ENCODE results near the gene USP34. TPM values are rescaled to one million over a fixed set of nuclear protein-coding genes. Genes with fewer than 3 reads are reported as not detected.
"Not testable (repeated sequence)": the region's sequence is repeated elsewhere in the genome, so short reads cannot be mapped to it uniquely, and the experiment has no call there.

USP34 gene
- total and polyA plus RNA-seq, 9 of the 15 experiments (the other 6 are each of a cell fraction or from before 2014, with no cell fraction given), result 19.8 to 108 (median 67.8) TPM

DNA sequence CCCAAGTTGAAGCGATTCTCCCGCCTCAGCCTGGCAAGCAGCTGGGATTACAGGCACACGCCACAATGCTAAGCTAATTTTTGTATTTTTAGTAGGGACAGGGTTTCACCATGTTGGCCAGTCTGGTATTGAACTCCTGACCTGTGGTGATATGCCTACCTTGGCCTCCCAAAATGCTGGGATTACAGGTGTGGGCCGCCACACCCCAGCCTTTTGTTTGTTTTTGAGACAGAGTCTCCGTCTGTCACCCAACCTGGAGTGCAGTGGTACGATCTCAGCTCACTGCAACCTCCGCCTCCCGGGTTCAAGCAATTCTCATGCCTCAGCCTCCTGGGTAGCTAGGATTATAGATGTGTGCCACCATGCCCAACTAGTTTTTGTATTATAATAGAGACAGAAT, 15.9 kb downstream of the USP34 start:
- H3K4me1 ChIP-seq (replicated peaks in 1 of 2; ENCODE audit: control insufficient read depth in 2 of 2, insufficient read depth in 2 of 2, low read length in 2 of 2); H3K4me2 ChIP-seq (ENCODE audit: insufficient read depth, low read length); H3K27me3 ChIP-seq (ENCODE audit: control insufficient read depth in 2 of 2, insufficient read depth in 2 of 2, low read length in 2 of 2); H3K9me3 ChIP-seq (replicated peaks; ENCODE audit: control insufficient read depth, insufficient read depth, low read depth, low read length); CTCF ChIA-PET (ENCODE audit: low intra/inter-chr PET ratio); H3K4me3 ChIP-seq; H3K9me1 ChIP-seq (ENCODE audit: control insufficient read depth, insufficient read depth, low read length); in situ Hi-C loops (cut with MboI); BruUV-seq (replicated peaks); H3K27ac ChIP-seq (ENCODE audit: extremely low read depth, low read depth, low read length); DNase-seq (ENCODE audit: extremely low read depth in 1 of 4, low spot score in 3 of 4); ATAC-seq; FAIRE-seq; H2AFZ ChIP-seq (ENCODE audit: low read depth, low read length); H4K20me1 ChIP-seq (replicated peaks; ENCODE audit: control insufficient read depth, insufficient read depth, low read length); intact Hi-C loops (cut with micrococcal nuclease): not testable (repeated sequence)
- POLR2A ChIA-PET, result interaction anchor here (0.6 kb wide), 1 partner anchor 389 kb away, joined by 3 read pairs; no protein-coding TSS in a partner anchor
- H3K79me2 ChIP-seq (ENCODE audit: control insufficient read depth, insufficient read depth, low read length), result peaks cover 97% of the 10 kb centered on the region
- 0 out of 4 replicates have a peak overlapping the region, but pooled peaks of 1 of the 2 experiments have one; percentile 20 for H3K9ac ChIP-seq (ENCODE audit: insufficient read depth in 1 of 2, low read depth in 2 of 2, low read length in 2 of 2)
- peaks cover 19% of the 10 kb centered on the region for H3K36me3 ChIP-seq (ENCODE audit: control insufficient read depth, insufficient read depth, low read length)
- 94% methylated on average over 8 of the region's 8 CpGs for WGBS (ENCODE audit: insufficient coverage, low coverage, missing lambda C conversion rate)

DNA sequence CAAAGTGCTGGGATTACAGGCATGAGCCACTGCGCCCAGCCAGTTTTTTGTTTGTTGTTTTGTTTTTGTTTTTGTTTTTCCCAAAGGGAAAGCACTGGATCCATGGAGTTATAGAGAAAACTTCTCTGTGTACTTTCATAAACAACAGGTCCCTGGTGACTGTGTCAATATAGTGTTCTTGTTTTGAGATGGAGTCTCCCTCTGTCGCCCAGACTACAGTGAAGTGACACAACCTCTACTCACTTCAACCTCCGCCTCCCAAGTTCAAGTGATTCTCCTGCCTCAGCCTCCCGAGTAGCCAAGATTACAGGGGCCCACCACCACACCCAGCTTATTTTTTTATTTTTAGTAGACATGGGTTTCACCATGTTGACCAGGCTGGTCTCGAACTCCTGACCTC, 16.5 kb downstream of the USP34 start:
- no peak overlapping the region for H2AFZ ChIP-seq (ENCODE audit: low read depth, low read length)
- no peak overlapping the region for H3K9ac ChIP-seq (ENCODE audit: insufficient read depth in 1 of 2, low read depth in 2 of 2, low read length in 2 of 2)
- no peaks in the 10 kb centered on the region for H3K27me3 ChIP-seq (ENCODE audit: control insufficient read depth in 2 of 2, insufficient read depth in 2 of 2, low read length in 2 of 2)
- FAIRE-seq, result no peak
- POLR2A ChIA-PET, result interaction anchor here (1.3 kb wide), 1 partner anchor 13 kb away, joined by 5 read pairs; no protein-coding TSS in a partner anchor
- H3K4me3 ChIP-seq, result no peak overlapping the region
- peaks cover 17% of the 10 kb centered on the region for H3K36me3 ChIP-seq (ENCODE audit: control insufficient read depth, insufficient read depth, low read length)
- DNase-seq (ENCODE audit: extremely low read depth in 1 of 4, low spot score in 3 of 4), result no peak
- H3K4me2 ChIP-seq (ENCODE audit: insufficient read depth, low read length), result no peak overlapping the region
- no TSS peak for BruUV-seq (replicated peaks)
- no peaks in the 10 kb centered on the region for H3K9me1 ChIP-seq (ENCODE audit: control insufficient read depth, insufficient read depth, low read length)
- CTCF ChIA-PET (ENCODE audit: low intra/inter-chr PET ratio), result no interaction called here
- no peaks in the 10 kb centered on the region for H4K20me1 ChIP-seq (replicated peaks; ENCODE audit: control insufficient read depth, insufficient read depth, low read length)
- H3K4me1 ChIP-seq (replicated peaks in 1 of 2; ENCODE audit: control insufficient read depth in 2 of 2, insufficient read depth in 2 of 2, low read length in 2 of 2), result peaks cover 6 to 7% of the 10 kb centered on the region in 2 experiments; a peak in 3 of 5 replicates
- peaks cover 97% of the 10 kb centered on the region for H3K79me2 ChIP-seq (ENCODE audit: control insufficient read depth, insufficient read depth, low read length)
- in situ Hi-C loops (cut with MboI) (no loop called here), intact Hi-C loops (cut with micrococcal nuclease) (no loop called here)
- WGBS (ENCODE audit: insufficient coverage, low coverage, missing lambda C conversion rate), result 85% methylated on average over 5 of the region's 5 CpGs
- no peak for ATAC-seq
- no peaks in the 10 kb centered on the region for H3K9me3 ChIP-seq (replicated peaks; ENCODE audit: control insufficient read depth, insufficient read depth, low read depth, low read length)
- H3K27ac ChIP-seq (ENCODE audit: extremely low read depth, low read depth, low read length), result no peak overlapping the region
- TF ChIP-seq ZNF668 (CRISPR knock-in tag; IDR thresholded peaks at IDR 0.05), result no peak
- TF ChIP-seq IRF2 (CRISPR knock-in tag; IDR thresholded peaks at IDR 0.05), result no peak
- no peak for TF ChIP-seq BCL6 (CRISPR knock-in tag; IDR thresholded peaks at IDR 0.05)
- no peak for TF ChIP-seq ZBTB8A (IDR thresholded peaks at IDR 0.05; ENCODE audit: partially characterized antibody)
- no peak for TF ChIP-seq OTX1 (CRISPR knock-in tag; IDR thresholded peaks at IDR 0.05)
- no peak for TF ChIP-seq ZNF316 (IDR thresholded peaks at IDR 0.05)
- no peak for TF ChIP-seq MTA3 (IDR thresholded peaks at IDR 0.05; ENCODE audit: borderline replicate concordance)
- TF ChIP-seq, protein P1, sequence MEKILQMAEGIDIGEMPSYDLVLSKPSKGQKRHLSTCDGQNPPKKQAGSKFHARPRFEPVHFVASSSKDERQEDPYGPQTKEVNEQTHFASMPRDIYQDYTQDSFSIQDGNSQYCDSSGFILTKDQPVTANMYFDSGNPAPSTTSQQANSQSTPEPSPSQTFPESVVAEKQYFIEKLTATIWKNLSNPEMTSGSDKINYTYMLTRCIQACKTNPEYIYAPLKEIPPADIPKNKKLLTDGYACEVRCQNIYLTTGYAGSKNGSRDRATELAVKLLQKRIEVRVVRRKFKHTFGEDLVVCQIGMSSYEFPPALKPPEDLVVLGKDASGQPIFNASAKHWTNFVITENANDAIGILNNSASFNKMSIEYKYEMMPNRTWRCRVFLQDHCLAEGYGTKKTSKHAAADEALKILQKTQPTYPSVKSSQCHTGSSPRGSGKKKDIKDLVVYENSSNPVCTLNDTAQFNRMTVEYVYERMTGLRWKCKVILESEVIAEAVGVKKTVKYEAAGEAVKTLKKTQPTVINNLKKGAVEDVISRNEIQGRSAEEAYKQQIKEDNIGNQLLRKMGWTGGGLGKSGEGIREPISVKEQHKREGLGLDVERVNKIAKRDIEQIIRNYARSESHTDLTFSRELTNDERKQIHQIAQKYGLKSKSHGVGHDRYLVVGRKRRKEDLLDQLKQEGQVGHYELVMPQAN (IDR thresholded peaks at IDR 0.05; ENCODE audit: borderline replicate concordance), result no peak
- TF ChIP-seq ZBTB7A (IDR thresholded peaks at IDR 0.05; ENCODE audit: borderline replicate concordance, control insufficient read depth, low read depth, low read length), result no peak
- TF ChIP-seq, protein P2, sequence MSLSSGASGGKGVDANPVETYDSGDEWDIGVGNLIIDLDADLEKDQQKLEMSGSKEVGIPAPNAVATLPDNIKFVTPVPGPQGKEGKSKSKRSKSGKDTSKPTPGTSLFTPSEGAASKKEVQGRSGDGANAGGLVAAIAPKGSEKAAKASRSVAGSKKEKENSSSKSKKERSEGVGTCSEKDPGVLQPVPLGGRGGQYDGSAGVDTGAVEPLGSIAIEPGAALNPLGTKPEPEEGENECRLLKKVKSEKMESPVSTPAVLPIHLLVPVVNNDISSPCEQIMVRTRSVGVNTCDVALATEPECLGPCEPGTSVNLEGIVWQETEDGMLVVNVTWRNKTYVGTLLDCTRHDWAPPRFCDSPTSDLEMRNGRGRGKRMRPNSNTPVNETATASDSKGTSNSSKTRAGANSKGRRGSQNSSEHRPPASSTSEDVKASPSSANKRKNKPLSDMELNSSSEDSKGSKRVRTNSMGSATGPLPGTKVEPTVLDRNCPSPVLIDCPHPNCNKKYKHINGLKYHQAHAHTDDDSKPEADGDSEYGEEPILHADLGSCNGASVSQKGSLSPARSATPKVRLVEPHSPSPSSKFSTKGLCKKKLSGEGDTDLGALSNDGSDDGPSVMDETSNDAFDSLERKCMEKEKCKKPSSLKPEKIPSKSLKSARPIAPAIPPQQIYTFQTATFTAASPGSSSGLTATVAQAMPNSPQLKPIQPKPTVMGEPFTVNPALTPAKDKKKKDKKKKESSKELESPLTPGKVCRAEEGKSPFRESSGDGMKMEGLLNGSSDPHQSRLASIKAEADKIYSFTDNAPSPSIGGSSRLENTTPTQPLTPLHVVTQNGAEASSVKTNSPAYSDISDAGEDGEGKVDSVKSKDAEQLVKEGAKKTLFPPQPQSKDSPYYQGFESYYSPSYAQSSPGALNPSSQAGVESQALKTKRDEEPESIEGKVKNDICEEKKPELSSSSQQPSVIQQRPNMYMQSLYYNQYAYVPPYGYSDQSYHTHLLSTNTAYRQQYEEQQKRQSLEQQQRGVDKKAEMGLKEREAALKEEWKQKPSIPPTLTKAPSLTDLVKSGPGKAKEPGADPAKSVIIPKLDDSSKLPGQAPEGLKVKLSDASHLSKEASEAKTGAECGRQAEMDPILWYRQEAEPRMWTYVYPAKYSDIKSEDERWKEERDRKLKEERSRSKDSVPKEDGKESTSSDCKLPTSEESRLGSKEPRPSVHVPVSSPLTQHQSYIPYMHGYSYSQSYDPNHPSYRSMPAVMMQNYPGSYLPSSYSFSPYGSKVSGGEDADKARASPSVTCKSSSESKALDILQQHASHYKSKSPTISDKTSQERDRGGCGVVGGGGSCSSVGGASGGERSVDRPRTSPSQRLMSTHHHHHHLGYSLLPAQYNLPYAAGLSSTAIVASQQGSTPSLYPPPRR (CRISPR knock-in tag; IDR thresholded peaks at IDR 0.05; ENCODE audit: borderline replicate concordance), result no peak

Data from K562 (cell line).